Measurements from ENCODE around the gene ARCN1.

The ARCN1 gene

GRCh38 chr11:118638726-118639125, 66.5 kb downstream of the ARCN1 start:
- no peak for DNase-seq (ENCODE audit: low spot score)

DNA sequence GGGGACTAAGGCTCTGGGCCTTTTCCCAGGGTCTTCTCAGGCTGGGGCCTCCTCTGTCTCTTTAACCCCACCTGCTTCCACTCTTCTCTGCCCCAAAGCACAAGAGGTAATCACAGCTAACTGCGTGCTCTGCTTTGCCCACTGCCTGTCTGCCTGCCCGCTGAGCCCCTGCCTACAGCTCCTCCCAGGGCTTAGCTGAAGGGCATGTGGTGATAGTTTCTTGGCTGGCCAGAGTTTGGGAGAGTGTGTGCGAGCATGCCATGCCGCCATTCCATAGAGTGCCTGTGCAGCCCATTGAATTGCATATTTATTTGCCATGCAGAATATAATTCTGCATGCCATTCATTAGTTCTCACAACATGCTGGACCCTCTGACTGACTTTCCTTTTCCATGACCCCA, 67.7 kb downstream of the ARCN1 start:
- DNase-seq (ENCODE audit: low spot score): no peak

DNA sequence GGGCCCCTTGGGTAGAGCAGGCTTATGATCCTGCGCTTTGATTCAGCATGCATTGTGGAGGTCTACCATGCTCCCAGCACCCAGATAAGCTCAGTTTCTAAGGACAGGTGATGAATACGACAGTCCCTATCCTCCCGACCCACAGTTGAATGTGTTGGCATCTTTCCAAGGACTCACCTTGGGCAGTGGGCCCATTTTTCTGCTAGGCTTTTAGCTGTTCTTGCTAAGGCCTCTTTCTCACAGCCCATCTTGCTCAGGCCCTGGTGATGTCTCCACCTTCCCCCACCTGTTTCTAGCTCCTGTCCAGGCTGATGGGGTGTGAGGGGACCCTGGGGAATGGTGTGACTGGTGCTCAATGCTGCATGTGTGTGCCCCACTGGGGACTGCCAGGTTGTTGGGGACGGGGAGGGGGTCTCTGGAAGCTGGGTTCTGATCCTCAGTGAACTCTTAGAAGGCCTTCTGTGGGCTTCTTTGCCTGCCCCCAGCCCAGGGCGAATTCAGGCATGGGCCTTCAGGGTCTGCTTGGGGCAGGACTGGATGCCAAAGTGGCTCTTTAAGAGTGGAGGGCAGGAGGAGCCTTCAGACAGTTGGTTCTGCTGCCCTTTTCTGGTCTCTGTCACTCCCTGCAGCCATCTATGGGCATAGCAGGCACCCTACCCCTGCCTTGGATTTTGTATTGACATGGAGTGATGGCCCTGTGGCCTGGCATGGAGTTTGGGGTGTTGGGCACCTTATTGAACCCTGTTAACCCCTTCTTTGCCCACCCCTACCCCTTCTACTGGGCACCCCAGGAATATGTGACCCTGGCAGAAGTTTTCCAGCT, 68.3 kb downstream of the ARCN1 start:
- DNase-seq (ENCODE audit: low spot score): no peak

DNA sequence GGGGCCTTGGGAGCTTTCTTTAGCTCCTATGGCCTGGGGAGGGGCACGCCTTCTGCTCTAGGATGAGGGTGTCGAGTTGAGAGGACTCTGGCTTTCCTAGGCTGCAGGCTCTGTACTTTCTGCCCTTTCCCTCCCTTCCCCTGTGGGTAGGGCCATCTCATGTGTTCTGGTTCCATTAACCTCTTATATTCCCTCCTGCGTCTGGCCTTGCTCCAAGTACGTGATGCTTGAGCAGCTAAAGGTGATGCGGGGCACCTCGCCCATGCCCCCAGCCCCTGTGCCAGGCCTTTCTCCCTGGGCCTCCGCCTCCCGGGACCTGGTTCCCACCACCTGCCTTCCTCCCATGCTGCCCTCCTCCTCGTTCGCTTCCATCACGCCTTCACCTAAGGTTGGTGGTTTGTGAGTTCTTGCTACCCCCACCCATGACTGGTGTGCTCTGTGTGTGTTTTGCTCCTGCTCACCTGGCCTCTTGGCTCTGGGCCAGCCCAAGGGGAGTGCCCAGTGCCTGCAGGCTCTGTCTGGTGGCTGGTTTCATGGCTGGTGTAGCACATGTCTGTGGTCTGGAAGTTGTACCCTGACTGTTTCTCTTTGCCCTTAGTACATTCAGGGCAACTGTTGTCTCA, 69.3 kb downstream of the ARCN1 start:
- DNase-seq (ENCODE audit: low spot score): no peak

- DNase-seq (ENCODE audit: low spot score): no peak
Measured at GRCh38 chr11:118643142-118643994, 71.2 kb downstream of the ARCN1 start.

GRCh38 chr11:118643995-118644345, 71.8 kb downstream of the ARCN1 start:
- DNase-seq (ENCODE audit: low spot score): no peak

- DNase-seq (ENCODE audit: low spot score): no peak
Measured at GRCh38 chr11:118644496-118644895, 72.3 kb downstream of the ARCN1 start.

DNA sequence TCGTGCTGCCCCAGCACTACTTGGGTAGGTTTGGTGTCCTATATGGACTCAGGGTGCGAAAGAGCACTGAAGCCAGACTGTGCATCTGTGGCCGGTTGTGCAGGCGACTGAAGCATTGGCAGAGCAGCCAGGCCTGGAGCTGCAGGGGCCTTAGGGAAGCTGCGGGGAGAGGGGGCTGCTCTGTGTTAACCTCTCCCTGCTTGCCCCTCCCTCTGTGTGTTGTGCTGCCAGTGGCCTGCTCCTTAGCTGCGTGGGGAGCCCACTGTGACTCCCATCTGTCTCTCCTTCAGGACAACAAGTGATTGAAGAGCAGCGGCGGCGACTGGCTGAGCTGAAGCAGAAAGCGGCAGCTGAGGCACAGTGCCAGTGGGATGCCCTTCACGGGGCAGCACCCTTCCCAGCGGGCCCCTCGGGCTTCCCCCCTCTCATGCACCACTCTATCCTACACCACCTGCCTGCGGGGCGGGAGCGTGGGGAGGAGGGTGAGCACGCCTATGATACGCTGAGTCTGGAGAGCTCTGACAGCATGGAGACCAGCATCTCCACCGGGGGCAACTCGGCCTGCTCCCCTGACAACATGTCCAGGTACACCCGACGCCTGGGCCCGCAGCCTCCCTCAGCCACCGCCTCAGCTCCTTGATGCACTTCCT, 73.0 kb downstream of the ARCN1 start:
- DNase-seq (ENCODE audit: low spot score): no peak

GRCh38 chr11:118646393-118646792, 74.2 kb downstream of the ARCN1 start:
- no peak for DNase-seq (ENCODE audit: low spot score)

- no peak for DNase-seq (ENCODE audit: low spot score)
Measured at GRCh38 chr11:118648291-118648690, 76.1 kb downstream of the ARCN1 start.

GRCh38 chr11:118649941-118650340, 77.7 kb downstream of the ARCN1 start:
- DNase-seq (ENCODE audit: low spot score): no peak

- no peak for DNase-seq (ENCODE audit: low spot score)
Measured at GRCh38 chr11:118650366-118650765, 78.2 kb downstream of the ARCN1 start.

- DNase-seq (ENCODE audit: low spot score): no peak
Measured at GRCh38 chr11:118651820-118652219, 79.6 kb downstream of the ARCN1 start.
